Measurements from ENCODE around the gene PRR20E.

- TF ChIP-seq CTCF (IDR thresholded peaks at IDR 0.05 in 2 of 3, conservative IDR thresholded peaks at IDR 0.05 in 1 of 3; ENCODE audit: insufficient read depth in 2 of 3, low read depth in 1 of 3, low read length in 3 of 3) (no peak), VEZF1 (CRISPR knock-in tag; IDR thresholded peaks at IDR 0.05) (no peak), RFX5 (IDR thresholded peaks at IDR 0.05; ENCODE audit: low read depth, low read length) (no peak), YY1 (IDR thresholded peaks at IDR 0.05; ENCODE audit: borderline replicate concordance in 1 of 3, control insufficient read depth in 1 of 3, extremely low read depth in 1 of 3, insufficient read depth in 3 of 3, insufficient read length in 1 of 3, insufficient replicate concordance in 2 of 3, low read depth in 1 of 3, low read length in 2 of 3) (no peak), ZNF23 (CRISPR knock-in tag; IDR thresholded peaks at IDR 0.05) (no peak), TCF7L2 (IDR thresholded peaks at IDR 0.05; ENCODE audit: low read depth, low read length) (no peak), ATF4 (CRISPR knock-in tag; IDR thresholded peaks at IDR 0.05) (no peak), MCM3 (IDR thresholded peaks at IDR 0.05) (no peak), RAD21 (CRISPR knock-in tag; conservative IDR thresholded peaks at IDR 0.05 in 1 of 2, IDR thresholded peaks at IDR 0.05 in 1 of 2) (no peak)
Measured at GRCh38 chr13:57212989-57213388, 46.0 kb downstream of the PRR20E start.

Data from K562 (cell line).